HUES48 (cell line): ENCODE data around the gene LIN52.

Experiments used
- H3K27ac ChIP-seq: one replicate; pipeline ENCODE4 v1.7.0; 2013; ENCODE audit warnings: low read depth, low read length, inconsistent platforms
- H3K27me3 ChIP-seq: 2 replicates; pipeline ENCODE4 v1.6.1; 2013; ENCODE audit warnings: mild to moderate bottlenecking, low read length; ENCODE audit not compliant: control insufficient read depth, insufficient read depth
- H3K36me3 ChIP-seq: 2 replicates; pipeline ENCODE4 v1.6.1; 2013; ENCODE audit warnings: low read length; ENCODE audit not compliant: control insufficient read depth, insufficient read depth
- H3K4me1 ChIP-seq: 2 replicates; pipeline ENCODE4 v1.6.1; 2013; ENCODE audit warnings: mild to moderate bottlenecking, low read length; ENCODE audit not compliant: control insufficient read depth, insufficient read depth
- H3K4me3 ChIP-seq: 2 replicates; pipeline ENCODE4 v1.5.1; 2013; ENCODE audit warnings: mild to moderate bottlenecking, low read depth, low read length
- H3K9ac ChIP-seq: 2 replicates; pipeline ENCODE4 v1.6.1; 2013; ENCODE audit warnings: mild to moderate bottlenecking, low read depth, low read length, moderate library complexity
- H3K9me3 ChIP-seq: 2 replicates; pipeline ENCODE4 v1.6.1; 2013; ENCODE audit warnings: low read length; ENCODE audit not compliant: control insufficient read depth, insufficient read depth

LIN52 gene

GRCh38 chr14:74237441-74237840, 152.7 kb downstream of the LIN52 start:
- Histone ChIP-seq H3K27me3 (peaks cover 54% of the 10 kb centered on the region), H3K4me1 (peaks cover 26% of the 10 kb centered on the region), H3K4me3 (no peak overlapping the region), H3K36me3 (no peaks in the 10 kb centered on the region), H3K9me3 (no peaks in the 10 kb centered on the region), H3K9ac (no peak overlapping the region), H3K27ac (no peak overlapping the region)

GRCh38 chr14:74238974-74239847, 154.5 kb downstream of the LIN52 start, which contains the start of gene VSX2:
VSX2 (plus strand) TSS chr14:74239449; CDS start chr14:74239562, 113 bp downstream.
- Histone ChIP-seq H3K4me1 (peaks cover 43% of the 10 kb centered on the region), H3K27me3 (peaks cover 72% of the 10 kb centered on the region), H3K9me3 (no peaks in the 10 kb centered on the region), H3K4me3 (peak within 1 kb of the TSS; percentile 47), H3K36me3 (no peaks in the 10 kb centered on the region), H3K27ac (no peak within 1 kb of the TSS), H3K9ac (no peak within 1 kb of the TSS)

GRCh38 chr14:74239848-74240793, 155.4 kb downstream of the LIN52 start:
- Histone ChIP-seq H3K9me3 (no peaks in the 10 kb centered on the region), H3K4me1 (peaks cover 47% of the 10 kb centered on the region), H3K4me3 (peak overlapping the region; percentile 47), H3K36me3 (no peaks in the 10 kb centered on the region), H3K27me3 (peaks cover 81% of the 10 kb centered on the region), H3K27ac (no peak overlapping the region), H3K9ac (no peak overlapping the region)

- H3K27ac ChIP-seq, result no peak overlapping the region
- H3K4me1 ChIP-seq, result peaks cover 47% of the 10 kb centered on the region
- H3K9me3 ChIP-seq, result no peaks in the 10 kb centered on the region
- no peaks in the 10 kb centered on the region for H3K36me3 ChIP-seq
- H3K4me3 ChIP-seq, result peak overlapping the region; percentile 47
- no peak overlapping the region for H3K9ac ChIP-seq
- peaks cover 90% of the 10 kb centered on the region for H3K27me3 ChIP-seq
Observed at GRCh38 chr14:74240794-74241651, 156.3 kb downstream of the LIN52 start.

- H3K27ac ChIP-seq, result no peak overlapping the region
- peaks cover 93% of the 10 kb centered on the region for H3K27me3 ChIP-seq
- H3K9ac ChIP-seq, result no peak overlapping the region
- no peaks in the 10 kb centered on the region for H3K9me3 ChIP-seq
- H3K4me1 ChIP-seq, result peaks cover 47% of the 10 kb centered on the region
- no peaks in the 10 kb centered on the region for H3K36me3 ChIP-seq
- H3K4me3 ChIP-seq, result peak overlapping the region; percentile 47
Observed at GRCh38 chr14:74241652-74242017, 156.9 kb downstream of the LIN52 start.

GRCh38 chr14:74242021-74242779, 157.4 kb downstream of the LIN52 start:
- H3K9me3 ChIP-seq, result no peaks in the 10 kb centered on the region
- no peak overlapping the region for H3K9ac ChIP-seq
- no peak overlapping the region for H3K27ac ChIP-seq
- H3K36me3 ChIP-seq, result no peaks in the 10 kb centered on the region
- peaks cover 47% of the 10 kb centered on the region for H3K4me1 ChIP-seq
- peaks cover 91% of the 10 kb centered on the region for H3K27me3 ChIP-seq
- H3K4me3 ChIP-seq, result peak overlapping the region; percentile 47

GRCh38 chr14:74242780-74243042, 158.0 kb downstream of the LIN52 start:
- H3K36me3 ChIP-seq, result no peaks in the 10 kb centered on the region
- peaks cover 47% of the 10 kb centered on the region for H3K4me1 ChIP-seq
- H3K4me3 ChIP-seq, result no peak overlapping the region
- no peaks in the 10 kb centered on the region for H3K9me3 ChIP-seq
- no peak overlapping the region for H3K27ac ChIP-seq
- no peak overlapping the region for H3K9ac ChIP-seq
- peaks cover 86% of the 10 kb centered on the region for H3K27me3 ChIP-seq

- Histone ChIP-seq H3K4me1 (peaks cover 47% of the 10 kb centered on the region), H3K27ac (no peak overlapping the region), H3K27me3 (peaks cover 83% of the 10 kb centered on the region), H3K9ac (no peak overlapping the region), H3K36me3 (no peaks in the 10 kb centered on the region), H3K9me3 (no peaks in the 10 kb centered on the region), H3K4me3 (no peak overlapping the region)
Observed at GRCh38 chr14:74243051-74243450, 158.3 kb downstream of the LIN52 start.

- H3K27ac ChIP-seq, result no peak overlapping the region
- no peaks in the 10 kb centered on the region for H3K9me3 ChIP-seq
- peaks cover 43% of the 10 kb centered on the region for H3K4me1 ChIP-seq
- no peaks in the 10 kb centered on the region for H3K36me3 ChIP-seq
- H3K27me3 ChIP-seq, result peaks cover 72% of the 10 kb centered on the region
- no peak overlapping the region for H3K4me3 ChIP-seq
- H3K9ac ChIP-seq, result no peak overlapping the region
Observed at GRCh38 chr14:74244115-74244514, 159.4 kb downstream of the LIN52 start.

- no peak overlapping the region for H3K9ac ChIP-seq
- no peaks in the 10 kb centered on the region for H3K36me3 ChIP-seq
- H3K4me3 ChIP-seq, result no peak overlapping the region
- H3K4me1 ChIP-seq, result peaks cover 39% of the 10 kb centered on the region
- no peak overlapping the region for H3K27ac ChIP-seq
- no peaks in the 10 kb centered on the region for H3K9me3 ChIP-seq
- H3K27me3 ChIP-seq, result peaks cover 60% of the 10 kb centered on the region
Observed at GRCh38 chr14:74245292-74245691, 160.5 kb downstream of the LIN52 start.
